SK-N-SH treated with all-trans-retinoic acid at 6 μM for 48 hours (cell line): Measurements from ENCODE around the gene PARP9.

Source experiments
- ATAC-seq: fragments of 200-7000 bp; cut with Tn5 transposase; 3 replicates; pipeline ENCODE4 v1.9.1; 2020; ENCODE audit warnings: mild to moderate bottlenecking, moderate library complexity
- ARNTL ChIP-seq: fragments of 450-650 bp; formaldehyde crosslinking; IDR thresholded peaks from 2 replicates; pipeline ENCODE4 v1.5.0; 2020; ENCODE audit warnings: low read depth, mild to moderate bottlenecking, moderate library complexity, borderline replicate concordance
- BACH2 ChIP-seq: fragments of 250-450 bp; sonication (Bioruptor Pico); IDR thresholded peaks from 2 replicates; pipeline ENCODE4 v1.9.0; 2021; ENCODE audit warnings: mild to moderate bottlenecking, borderline replicate concordance
- CSDC2 ChIP-seq: fragments of 250-450 bp; sonication (Bioruptor Pico); IDR thresholded peaks from 2 replicates; pipeline ENCODE4 v1.5.0; 2020; ENCODE audit warnings: mild to moderate bottlenecking, moderate library complexity
- ESRRG ChIP-seq: fragments of 250-450 bp; sonication (Bioruptor Pico); IDR thresholded peaks from 2 replicates; pipeline ENCODE4 v1.6.1; 2021; ENCODE audit warnings: mild to moderate bottlenecking
- GLIS3 ChIP-seq: fragments of 250-450 bp; sonication (Bioruptor Pico); IDR thresholded peaks from 2 replicates; pipeline ENCODE4 v1.5.0; 2020; ENCODE audit warnings: mild to moderate bottlenecking, moderate library complexity
- RARB ChIP-seq: fragments of 250-450 bp; sonication (Bioruptor Pico); IDR thresholded peaks from 2 replicates; pipeline ENCODE4 v1.8.0; 2021; ENCODE audit warnings: mild to moderate bottlenecking, moderate library complexity
- SNAI2 ChIP-seq: fragments of 250-450 bp; sonication (Bioruptor Pico); IDR thresholded peaks from 2 replicates; pipeline ENCODE4 v1.5.0; 2020; ENCODE audit warnings: mild to moderate bottlenecking, moderate library complexity
- TCF4 ChIP-seq: fragments of 250-450 bp; sonication (Bioruptor Pico); IDR thresholded peaks from 2 replicates; pipeline ENCODE4 v1.8.0; 2021; ENCODE audit warnings: mild to moderate bottlenecking, moderate library complexity, borderline replicate concordance
- TOX ChIP-seq: fragments of 250-450 bp; sonication (Bioruptor Pico); IDR thresholded peaks from 2 replicates; pipeline ENCODE4 v1.8.0; 2021; ENCODE audit warnings: mild to moderate bottlenecking, moderate library complexity, borderline replicate concordance
- ZC3H10 ChIP-seq: fragments of 250-450 bp; sonication (Bioruptor Pico); IDR thresholded peaks from 2 replicates; pipeline ENCODE4 v1.5.1; 2021; ENCODE audit warnings: mild to moderate bottlenecking, moderate library complexity
- ZFP3 ChIP-seq: fragments of 250-450 bp; sonication (Bioruptor Pico); IDR thresholded peaks from 2 replicates; pipeline ENCODE4 v1.5.0; 2020; ENCODE audit warnings: mild to moderate bottlenecking, moderate library complexity
- ZFP30 ChIP-seq: fragments of 450-650 bp; formaldehyde crosslinking; IDR thresholded peaks from 2 replicates; pipeline ENCODE4 v1.5.0; 2022; ENCODE audit warnings: mild to moderate bottlenecking, moderate library complexity
- ZNF565 ChIP-seq: fragments of 450-650 bp; formaldehyde crosslinking; conservative IDR thresholded peaks from 2 replicates; pipeline ENCODE4 v1.5.0; 2020; ENCODE audit warnings: low read depth, mild to moderate bottlenecking, moderate library complexity
- ZNF70 ChIP-seq: fragments of 450-650 bp; formaldehyde crosslinking; IDR thresholded peaks from 2 replicates; pipeline ENCODE4 v1.5.0; 2020; ENCODE audit warnings: mild to moderate bottlenecking, moderate library complexity
- ZNF8 ChIP-seq: fragments of 450-650 bp; formaldehyde crosslinking; IDR thresholded peaks from 2 replicates; pipeline ENCODE4 v1.5.0; 2020; ENCODE audit warnings: mild to moderate bottlenecking, moderate library complexity
- TF ChIP-seq, protein P1 (sequence below): fragments of 250-450 bp; sonication (Bioruptor Pico); IDR thresholded peaks from 2 replicates; pipeline ENCODE4 v1.8.0; 2020; ENCODE audit warnings: mild to moderate bottlenecking, moderate library complexity, borderline replicate concordance
- TF ChIP-seq, protein P2 (sequence below): fragments of 250-450 bp; sonication (Bioruptor Pico); IDR thresholded peaks from 2 replicates; pipeline ENCODE4 v1.8.0; 2021; ENCODE audit warnings: low read depth, mild to moderate bottlenecking, moderate library complexity, borderline replicate concordance
- TF ChIP-seq, protein P3 (sequence below): fragments of 250-450 bp; sonication (Bioruptor Pico); IDR thresholded peaks from 2 replicates; pipeline ENCODE4 v1.5.0; 2020; ENCODE audit warnings: mild to moderate bottlenecking, moderate library complexity

Gene PARP9

DNA sequence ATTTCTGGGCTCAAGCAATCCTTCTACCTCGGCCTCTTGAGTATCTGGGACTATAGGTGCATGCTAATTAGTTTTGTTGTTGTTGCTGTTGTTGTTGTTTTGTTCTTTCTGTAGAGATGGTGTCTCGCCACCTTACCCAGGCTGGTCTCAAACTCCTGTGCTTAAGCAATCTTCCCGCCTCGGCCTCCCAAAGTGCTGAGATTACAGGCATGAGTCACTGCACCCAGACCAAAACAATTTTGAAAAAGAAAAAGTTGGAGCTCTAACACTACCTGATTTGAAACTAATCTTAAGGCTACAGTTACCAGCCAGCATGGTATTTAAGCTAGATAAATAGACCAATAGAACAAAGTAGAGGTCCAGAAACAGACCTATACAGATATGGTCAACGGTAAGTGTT lies 79.1 kb downstream of the PARP9 start:
- ATAC-seq: no peak
- no peak for TF ChIP-seq TOX (CRISPR knock-in tag)
- TF ChIP-seq, protein P1, sequence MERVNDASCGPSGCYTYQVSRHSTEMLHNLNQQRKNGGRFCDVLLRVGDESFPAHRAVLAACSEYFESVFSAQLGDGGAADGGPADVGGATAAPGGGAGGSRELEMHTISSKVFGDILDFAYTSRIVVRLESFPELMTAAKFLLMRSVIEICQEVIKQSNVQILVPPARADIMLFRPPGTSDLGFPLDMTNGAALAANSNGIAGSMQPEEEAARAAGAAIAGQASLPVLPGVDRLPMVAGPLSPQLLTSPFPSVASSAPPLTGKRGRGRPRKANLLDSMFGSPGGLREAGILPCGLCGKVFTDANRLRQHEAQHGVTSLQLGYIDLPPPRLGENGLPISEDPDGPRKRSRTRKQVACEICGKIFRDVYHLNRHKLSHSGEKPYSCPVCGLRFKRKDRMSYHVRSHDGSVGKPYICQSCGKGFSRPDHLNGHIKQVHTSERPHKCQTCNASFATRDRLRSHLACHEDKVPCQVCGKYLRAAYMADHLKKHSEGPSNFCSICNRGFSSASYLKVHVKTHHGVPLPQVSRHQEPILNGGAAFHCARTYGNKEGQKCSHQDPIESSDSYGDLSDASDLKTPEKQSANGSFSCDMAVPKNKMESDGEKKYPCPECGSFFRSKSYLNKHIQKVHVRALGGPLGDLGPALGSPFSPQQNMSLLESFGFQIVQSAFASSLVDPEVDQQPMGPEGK (CRISPR knock-in tag): no peak
- no peak for TF ChIP-seq ZNF70 (CRISPR knock-in tag)
- TF ChIP-seq, protein P2, sequence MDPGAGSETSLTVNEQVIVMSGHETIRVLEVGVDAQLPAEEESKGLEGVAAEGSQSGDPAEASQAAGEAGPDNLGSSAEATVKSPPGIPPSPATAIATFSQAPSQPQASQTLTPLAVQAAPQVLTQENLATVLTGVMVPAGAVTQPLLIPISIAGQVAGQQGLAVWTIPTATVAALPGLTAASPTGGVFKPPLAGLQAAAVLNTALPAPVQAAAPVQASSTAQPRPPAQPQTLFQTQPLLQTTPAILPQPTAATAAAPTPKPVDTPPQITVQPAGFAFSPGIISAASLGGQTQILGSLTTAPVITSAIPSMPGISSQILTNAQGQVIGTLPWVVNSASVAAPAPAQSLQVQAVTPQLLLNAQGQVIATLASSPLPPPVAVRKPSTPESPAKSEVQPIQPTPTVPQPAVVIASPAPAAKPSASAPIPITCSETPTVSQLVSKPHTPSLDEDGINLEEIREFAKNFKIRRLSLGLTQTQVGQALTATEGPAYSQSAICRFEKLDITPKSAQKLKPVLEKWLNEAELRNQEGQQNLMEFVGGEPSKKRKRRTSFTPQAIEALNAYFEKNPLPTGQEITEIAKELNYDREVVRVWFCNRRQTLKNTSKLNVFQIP (CRISPR knock-in tag): no peak
- TF ChIP-seq ZC3H10 (CRISPR knock-in tag): no peak
- no peak for TF ChIP-seq GLIS3 (CRISPR knock-in tag)
- TF ChIP-seq, protein P3, sequence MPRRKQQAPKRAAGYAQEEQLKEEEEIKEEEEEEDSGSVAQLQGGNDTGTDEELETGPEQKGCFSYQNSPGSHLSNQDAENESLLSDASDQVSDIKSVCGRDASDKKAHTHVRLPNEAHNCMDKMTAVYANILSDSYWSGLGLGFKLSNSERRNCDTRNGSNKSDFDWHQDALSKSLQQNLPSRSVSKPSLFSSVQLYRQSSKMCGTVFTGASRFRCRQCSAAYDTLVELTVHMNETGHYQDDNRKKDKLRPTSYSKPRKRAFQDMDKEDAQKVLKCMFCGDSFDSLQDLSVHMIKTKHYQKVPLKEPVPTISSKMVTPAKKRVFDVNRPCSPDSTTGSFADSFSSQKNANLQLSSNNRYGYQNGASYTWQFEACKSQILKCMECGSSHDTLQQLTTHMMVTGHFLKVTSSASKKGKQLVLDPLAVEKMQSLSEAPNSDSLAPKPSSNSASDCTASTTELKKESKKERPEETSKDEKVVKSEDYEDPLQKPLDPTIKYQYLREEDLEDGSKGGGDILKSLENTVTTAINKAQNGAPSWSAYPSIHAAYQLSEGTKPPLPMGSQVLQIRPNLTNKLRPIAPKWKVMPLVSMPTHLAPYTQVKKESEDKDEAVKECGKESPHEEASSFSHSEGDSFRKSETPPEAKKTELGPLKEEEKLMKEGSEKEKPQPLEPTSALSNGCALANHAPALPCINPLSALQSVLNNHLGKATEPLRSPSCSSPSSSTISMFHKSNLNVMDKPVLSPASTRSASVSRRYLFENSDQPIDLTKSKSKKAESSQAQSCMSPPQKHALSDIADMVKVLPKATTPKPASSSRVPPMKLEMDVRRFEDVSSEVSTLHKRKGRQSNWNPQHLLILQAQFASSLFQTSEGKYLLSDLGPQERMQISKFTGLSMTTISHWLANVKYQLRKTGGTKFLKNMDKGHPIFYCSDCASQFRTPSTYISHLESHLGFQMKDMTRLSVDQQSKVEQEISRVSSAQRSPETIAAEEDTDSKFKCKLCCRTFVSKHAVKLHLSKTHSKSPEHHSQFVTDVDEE (CRISPR knock-in tag): no peak
- no peak for TF ChIP-seq ZNF8
- no peak for TF ChIP-seq ZFP3 (CRISPR knock-in tag)
- no peak for TF ChIP-seq RARB
- no peak for TF ChIP-seq CSDC2 (CRISPR knock-in tag)
- TF ChIP-seq ARNTL (CRISPR knock-in tag): no peak
- no peak for TF ChIP-seq SNAI2 (CRISPR knock-in tag)
- TF ChIP-seq ESRRG (CRISPR knock-in tag): no peak
- TF ChIP-seq ZNF565 (CRISPR knock-in tag): no peak

DNA sequence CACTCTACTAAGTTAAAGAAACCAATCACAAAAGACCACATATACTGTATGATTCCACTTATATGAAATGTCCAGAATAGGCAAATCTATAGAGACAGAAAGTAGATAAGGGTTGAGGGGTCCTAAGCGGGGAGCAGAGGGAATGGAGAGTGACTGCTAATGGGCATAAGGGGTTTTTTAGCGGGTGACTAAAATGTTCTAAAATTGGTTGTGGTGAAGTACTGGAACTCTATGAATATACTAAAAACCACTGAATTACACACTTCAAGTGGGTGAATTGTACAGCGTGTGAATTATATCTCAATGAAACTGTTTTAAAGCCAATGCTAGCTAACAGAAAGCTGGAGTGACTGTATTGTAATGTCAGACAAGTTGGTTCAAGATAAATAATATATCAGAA lies 82.7 kb downstream of the PARP9 start:
- no peak for TF ChIP-seq ZFP30 (CRISPR knock-in tag)
- TF ChIP-seq, protein P2 (CRISPR knock-in tag): no peak
- no peak for TF ChIP-seq SNAI2 (CRISPR knock-in tag)
- no peak for TF ChIP-seq RARB
- no peak for TF ChIP-seq TCF4 (CRISPR knock-in tag)
- TF ChIP-seq, protein P3 (CRISPR knock-in tag): no peak
- TF ChIP-seq ESRRG (CRISPR knock-in tag): no peak
- no peak for TF ChIP-seq ZNF8
- TF ChIP-seq, protein P1 (CRISPR knock-in tag): no peak
- TF ChIP-seq CSDC2 (CRISPR knock-in tag): no peak
- no peak for TF ChIP-seq BACH2 (CRISPR knock-in tag)
- no peak for ATAC-seq
